Heart left ventricle (tissue), 13 donors: ENCODE data around the gene TMEM145.

Experiments used
- CTCF ChIP-seq, 12 donors: fragments of 200-600 bp; sonication (generic) in 4 of 12; IDR thresholded peaks; one replicate each; pipeline versions ENCODE4 v1.5.0 to v1.8.0; 2018 to 2022; ENCODE audit warnings: antibody characterized with exemption in 12 of 12, mild to moderate bottlenecking in 5 of 12
- POLR2A ChIP-seq, 2 donors: fragments of 450-650 bp; IDR thresholded peaks; one replicate each; pipeline ENCODE4 v1.6.1; 2017; ENCODE audit warnings: antibody characterized with exemption in 2 of 2, mild to moderate bottlenecking in 2 of 2, moderate library complexity in 2 of 2
- donor health status: ischemic (EF 13 %, LVEDD 7.1; RV severe dilation, severe dysfunction).
- donor health status: DM: no; HTN: yes; CAD: no.
- donor health status: DM: no; HTN: no; CAD: no.
- donor health status: ischemic (EF 25% LVEDD 6.9; RV normal size, moderate dysfunction).
- donor health status: ischemic (EF 25% LVEDD 5.7; RV mildly dilated, moderate dysfunction).
- donor health status: ischemic (EF 35%, LVEDD 5.7; RV mildly dilated, moderate dysfunction).
- donor health status: nonischemic (EF 11% LVEDD 7.7; RV severe dilation, severe dysfunction).
- donor health status: DM: yes; HTN: yes; CAD: no.
- donor health status: PGD.
- donor health status: ischemic (EF 29% LVEDD 5.4; RV normal size, mild dysfunction).
- donor health status: nonischemic (EF 23%, LVEDD 6.1; RV moderate dilation, normal function).

GRCh38 chr19:42268142-42268703, 44.9 kb upstream of the TMEM145 start:
- TF ChIP-seq CTCF (IDR thresholded peaks at IDR 0.05) (peak in 1 of 12 donors; percentile 4), POLR2A (IDR thresholded peaks at IDR 0.05) (peak in 1 of 2 donors; percentile 86)
